COLO668 (cell line): ENCODE data around the gene LMAN1L.

Experiments used
- DNase-seq: peaks from one replicate; lab custom pipeline; 2025; ENCODE audit not compliant: unreplicated experiment; lab: John Stamatoyannopoulos, UW

LMAN1L gene

DNA sequence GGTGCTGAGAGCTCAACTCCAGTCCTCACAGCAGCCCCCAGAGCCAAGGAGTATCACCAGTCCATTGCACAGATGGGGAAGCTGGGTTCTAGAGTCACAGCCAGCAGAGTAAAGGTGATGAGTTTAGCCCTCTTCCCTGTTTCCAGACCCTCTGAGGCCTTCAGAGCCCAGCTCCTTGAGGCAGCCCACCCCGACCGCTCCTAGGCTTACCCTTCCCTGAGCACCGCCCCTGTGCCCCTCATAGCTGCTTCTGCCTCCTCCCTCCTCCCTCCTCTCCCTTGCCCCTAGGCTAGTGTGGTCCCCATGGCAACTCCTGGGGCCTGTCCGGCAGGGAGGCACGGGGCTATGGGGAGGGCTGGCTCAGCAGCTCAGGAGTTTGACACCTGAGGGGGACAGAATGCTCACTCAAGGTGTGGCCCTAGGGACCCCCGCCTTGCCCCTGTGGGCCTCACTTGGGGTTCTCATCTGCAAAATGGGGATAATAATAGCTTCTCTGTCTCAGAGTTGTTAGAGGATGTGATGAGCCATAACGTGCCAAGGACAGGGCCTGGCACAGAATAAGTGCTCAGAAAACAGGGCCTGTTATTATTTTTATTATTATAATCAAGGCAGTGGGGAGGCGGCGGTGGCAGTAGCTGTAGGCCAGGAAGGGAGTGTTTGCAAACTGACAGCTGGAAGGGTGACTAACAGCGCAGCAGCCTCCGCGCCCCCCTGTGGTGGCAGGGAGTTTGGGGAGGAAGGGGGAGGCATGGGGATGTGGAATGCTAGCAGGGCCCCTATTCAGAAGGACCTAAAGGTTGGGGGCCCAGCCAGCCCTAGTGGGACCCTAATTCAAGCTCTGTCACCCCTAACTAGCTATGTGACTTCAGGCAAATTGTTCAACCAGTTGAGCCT is 19.3 kb upstream of the LMAN1L start:
- DNase-seq, result no peak

GRCh38 chr15:74794248-74794969 is 18.2 kb upstream of the LMAN1L start:
- no peak for DNase-seq

DNA sequence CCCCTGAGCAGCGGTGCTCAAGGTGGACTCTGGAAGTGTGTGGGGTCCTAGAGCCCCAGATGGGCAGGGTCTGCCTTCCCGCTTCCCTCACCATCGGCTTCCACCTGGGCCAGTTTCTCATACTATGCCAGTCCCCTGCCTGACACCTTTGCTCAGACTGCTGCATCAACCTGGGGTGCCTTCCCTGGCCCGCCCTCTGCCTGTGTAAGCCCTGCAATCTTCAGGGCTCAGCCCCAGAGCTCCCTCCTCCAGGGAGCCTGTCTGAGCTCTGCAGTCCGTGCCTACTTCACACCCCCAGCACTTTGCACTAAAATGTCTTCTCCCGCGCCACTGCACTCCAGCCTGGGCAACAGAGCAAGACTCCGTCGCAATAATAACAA is 17.7 kb upstream of the LMAN1L start:
- no peak for DNase-seq

DNA sequence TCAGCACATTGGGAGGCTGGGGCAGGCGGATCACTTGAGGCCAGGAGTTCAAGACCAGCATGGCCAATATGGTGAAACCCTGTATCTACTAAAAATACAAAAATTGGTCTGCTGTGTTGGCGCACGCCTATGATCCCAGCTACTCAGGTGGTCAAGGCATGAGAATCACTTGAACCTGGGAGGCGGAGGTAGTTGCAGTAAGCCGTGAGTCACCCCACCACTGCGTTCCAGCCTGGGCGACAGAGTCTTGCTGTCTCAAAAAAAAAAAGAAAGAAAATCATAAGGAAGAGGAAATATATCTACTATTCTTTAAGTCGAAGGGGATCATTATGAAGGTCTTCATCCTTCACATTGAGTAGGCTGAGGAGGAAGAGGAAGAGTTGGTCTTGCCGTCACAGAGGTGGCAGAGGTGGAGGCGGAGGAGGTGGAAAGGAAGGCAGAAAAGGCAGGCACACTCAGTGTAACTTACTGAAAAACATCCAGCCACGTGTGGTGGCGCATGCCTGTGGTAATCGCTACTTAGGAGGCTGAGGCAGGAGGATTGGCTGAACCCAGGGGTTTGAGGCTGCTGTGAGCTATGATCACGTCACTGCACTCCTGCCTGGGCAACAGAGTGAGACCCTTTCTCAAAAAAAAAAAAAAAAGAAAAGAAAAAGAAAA is 16.5 kb upstream of the LMAN1L start:
- DNase-seq, result no peak

DNA sequence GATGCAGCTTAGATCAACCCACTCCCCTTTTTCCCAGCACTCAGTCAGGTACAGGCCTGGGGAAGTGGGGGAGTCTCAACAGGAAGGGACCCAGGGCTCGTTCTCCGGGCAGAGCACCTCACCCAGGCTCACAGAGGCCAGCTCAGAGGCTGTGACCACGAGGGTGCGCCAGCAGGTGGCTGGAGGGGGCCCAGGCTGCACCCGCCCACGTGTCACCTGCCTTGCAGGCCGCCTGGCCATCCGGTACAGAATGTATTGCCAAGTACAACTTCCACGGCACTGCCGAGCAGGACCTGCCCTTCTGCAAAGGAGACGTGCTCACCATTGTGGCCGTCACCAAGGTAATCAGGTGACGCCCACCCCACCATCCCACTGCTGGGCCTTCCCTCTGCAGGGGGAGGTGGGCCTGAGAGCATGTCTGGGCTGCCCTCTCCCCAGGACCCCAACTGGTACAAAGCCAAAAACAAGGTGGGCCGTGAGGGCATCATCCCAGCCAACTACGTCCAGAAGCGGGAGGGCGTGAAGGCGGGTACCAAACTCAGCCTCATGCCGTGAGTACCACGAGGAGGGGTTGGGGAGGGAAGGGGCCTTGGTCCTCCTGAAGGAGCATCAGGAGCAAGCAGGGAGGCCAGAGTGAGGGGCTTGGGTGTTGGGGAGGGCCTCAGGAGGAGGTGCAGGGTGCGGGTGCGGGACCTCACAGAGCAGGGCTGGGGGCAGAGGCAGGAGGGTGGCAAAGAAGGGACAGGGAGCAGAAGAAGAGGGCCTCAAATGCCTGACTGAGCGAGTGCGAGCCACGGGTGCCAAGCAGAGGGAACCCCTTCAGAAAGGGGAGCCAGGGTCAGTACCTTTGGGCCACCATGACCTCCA is 14.0 kb upstream of the LMAN1L start:
- no peak for DNase-seq

GRCh38 chr15:74799255-74799855 is 13.3 kb upstream of the LMAN1L start:
- peak; percentile 30 for DNase-seq

DNA sequence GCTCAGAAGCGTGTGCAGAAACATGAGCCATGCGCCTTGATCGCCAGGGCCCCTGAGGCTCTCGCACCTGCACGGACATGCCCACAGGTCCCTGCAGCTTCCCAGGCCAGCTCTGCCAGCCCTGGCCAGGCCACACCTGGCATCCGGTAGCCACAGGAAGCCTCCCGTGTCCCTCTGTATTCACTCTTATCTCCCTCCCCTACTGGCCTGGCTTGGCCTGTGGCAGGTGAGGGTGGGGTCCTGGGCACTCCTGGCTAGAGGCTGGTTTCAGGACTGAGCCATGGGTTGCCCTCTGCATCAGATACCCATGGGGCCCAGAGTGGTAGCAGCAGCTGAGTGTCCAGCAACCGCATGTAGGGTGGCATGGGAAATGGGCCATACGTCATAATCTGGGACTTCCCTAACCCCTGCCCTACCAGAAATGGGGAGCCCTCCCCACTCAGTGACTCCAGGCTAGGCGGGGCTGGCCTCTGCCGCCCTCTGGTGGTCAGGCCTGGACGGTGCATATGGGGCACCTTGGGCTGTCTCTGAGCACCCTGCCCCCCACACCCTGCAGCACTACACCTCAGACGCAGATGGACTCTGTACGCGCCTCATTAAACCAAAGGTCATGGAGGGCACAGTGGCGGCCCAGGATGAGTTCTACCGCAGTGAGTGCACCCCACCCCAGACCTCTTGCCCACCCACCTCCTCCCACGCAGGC is 12.6 kb upstream of the LMAN1L start:
- DNase-seq, result peak; percentile 63

- no peak for DNase-seq
Measured at GRCh38 chr15:74800559-74801094, 12.0 kb upstream of the LMAN1L start.

- no peak for DNase-seq
Measured at GRCh38 chr15:74801311-74801997, 11.2 kb upstream of the LMAN1L start.

GRCh38 chr15:74802290-74802689 is 10.3 kb upstream of the LMAN1L start:
- no peak for DNase-seq

DNA sequence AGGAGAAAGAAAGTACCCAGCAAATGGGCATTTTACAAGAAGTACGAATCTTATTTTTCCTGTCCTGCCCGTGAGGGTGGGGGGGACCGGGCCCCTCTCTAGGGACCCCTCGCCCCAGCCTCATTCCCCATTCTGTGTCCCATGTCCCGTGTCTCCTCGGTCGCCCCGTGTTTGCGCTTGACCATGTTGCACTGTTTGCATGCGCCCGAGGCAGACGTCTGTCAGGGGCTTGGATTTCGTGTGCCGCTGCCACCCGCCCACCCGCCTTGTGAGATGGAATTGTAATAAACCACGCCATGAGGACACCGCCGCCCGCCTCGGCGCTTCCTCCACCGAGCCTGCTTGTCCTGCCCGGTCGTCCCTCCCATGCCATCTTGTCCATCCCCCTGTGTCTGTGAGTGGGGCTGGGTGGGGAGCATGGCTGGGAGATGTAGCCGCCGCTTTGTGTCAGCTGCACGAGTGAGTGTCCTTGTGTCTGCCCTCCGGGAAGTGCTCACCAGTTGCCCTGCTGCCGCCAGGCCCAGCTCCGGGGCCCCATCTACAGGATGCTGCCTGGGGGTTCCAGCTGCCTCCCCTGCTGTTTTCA is 9.7 kb upstream of the LMAN1L start:
- DNase-seq, result no peak

DNA sequence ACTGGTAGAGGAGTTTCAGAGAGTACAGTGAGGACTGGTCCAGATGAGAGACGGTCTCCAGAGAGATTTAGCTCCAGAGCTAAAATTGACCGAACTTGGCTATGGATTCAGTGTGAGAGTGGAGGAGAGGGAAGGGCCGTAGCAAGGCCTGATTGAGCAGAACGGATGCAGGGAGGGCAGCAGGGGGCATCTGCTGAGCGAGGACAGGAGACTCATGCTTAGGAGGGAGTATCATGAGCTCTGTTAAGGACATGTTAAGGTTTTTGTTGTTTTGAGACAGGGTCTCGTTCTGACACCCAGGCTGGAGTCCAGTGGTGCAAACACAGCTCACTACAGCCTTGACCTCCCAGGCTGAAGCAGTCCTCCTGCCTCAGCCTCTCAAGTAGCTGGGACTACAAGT is 7.7 kb upstream of the LMAN1L start:
- DNase-seq, result no peak

- no peak for DNase-seq
Measured at GRCh38 chr15:74807282-74807681, 5.4 kb upstream of the LMAN1L start.

GRCh38 chr15:74808078-74808839 is 4.4 kb upstream of the LMAN1L start:
- peak; percentile 8 for DNase-seq

DNA sequence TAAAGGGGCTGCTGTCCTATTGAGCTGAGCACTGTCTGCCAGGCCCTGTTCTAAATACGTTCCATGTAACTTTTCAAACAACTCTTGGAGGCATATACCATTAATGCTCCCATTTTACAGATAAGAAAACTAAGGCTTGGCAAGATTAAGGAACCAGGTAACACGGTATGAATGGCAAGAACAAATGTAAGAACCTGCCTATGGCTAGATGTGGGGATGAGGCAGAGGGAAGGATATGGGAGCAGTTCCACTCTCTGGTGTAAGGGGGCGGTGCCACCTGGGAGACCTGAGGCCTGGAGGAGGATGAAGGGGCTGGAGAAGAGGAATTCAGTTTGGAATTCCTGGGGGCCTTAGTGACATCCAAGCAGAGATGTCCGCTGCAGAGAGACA is 3.8 kb upstream of the LMAN1L start:
- DNase-seq, result no peak

DNA sequence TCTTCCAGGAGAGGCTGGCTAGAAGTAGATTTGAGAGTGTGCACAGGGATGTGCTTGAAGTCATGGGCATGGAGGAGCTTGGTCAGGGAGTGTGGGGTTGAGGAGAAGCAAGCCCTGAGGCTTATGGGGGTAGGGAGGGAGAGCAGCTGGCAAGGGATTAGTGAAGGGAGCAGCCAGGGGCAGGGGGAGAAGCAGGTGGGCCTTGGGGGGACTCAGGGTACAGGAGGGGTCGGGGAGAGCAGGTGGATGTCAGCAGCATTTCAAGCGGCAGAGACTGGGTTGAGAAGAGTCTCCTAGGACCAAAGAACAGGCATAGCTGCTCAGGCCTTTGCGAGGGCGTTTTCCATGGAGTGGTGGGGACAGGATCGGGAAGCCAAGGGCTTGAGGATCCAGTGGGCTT is 3.4 kb upstream of the LMAN1L start:
- DNase-seq, result no peak

DNA sequence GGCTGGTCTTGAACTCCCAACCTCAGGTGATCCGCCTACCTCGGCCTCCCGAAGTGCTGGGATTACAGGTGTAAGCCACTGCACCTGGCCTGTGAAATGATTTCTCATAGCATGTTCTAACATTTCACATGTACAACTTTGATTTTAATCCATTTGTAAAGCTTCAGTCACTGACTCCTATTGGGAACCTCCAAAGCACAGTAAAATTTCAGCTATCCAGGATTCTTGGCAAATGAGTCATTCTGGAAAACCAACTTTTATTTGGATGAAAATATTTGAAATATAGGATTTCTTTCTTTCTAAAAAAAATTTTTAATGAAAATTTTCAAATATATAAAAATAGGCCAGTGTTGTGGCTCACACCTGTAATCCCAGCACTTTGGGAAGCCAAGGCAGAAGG is 2.7 kb upstream of the LMAN1L start:
- no peak for DNase-seq
